HG02970 (cell line): Measurements from ENCODE around the gene ANO10.
A peak's percentile ranks its signal among the peaks of the same experiment; 100 is the strongest.
"Not testable (repeated sequence)": the region's sequence is repeated elsewhere in the genome, so short reads cannot be mapped to it uniquely, and the experiment has no call there.

Experiments used
- ATAC-seq: cut with Tn5 transposase; IDR thresholded peaks from one replicate; pipeline ENCODE4 v1.9.1; 2021; ENCODE audit warnings: mild to moderate bottlenecking, moderate library complexity, moderate number of reproducible peaks; ENCODE audit not compliant: unreplicated experiment, low FRiP score

ANO10 gene

DNA sequence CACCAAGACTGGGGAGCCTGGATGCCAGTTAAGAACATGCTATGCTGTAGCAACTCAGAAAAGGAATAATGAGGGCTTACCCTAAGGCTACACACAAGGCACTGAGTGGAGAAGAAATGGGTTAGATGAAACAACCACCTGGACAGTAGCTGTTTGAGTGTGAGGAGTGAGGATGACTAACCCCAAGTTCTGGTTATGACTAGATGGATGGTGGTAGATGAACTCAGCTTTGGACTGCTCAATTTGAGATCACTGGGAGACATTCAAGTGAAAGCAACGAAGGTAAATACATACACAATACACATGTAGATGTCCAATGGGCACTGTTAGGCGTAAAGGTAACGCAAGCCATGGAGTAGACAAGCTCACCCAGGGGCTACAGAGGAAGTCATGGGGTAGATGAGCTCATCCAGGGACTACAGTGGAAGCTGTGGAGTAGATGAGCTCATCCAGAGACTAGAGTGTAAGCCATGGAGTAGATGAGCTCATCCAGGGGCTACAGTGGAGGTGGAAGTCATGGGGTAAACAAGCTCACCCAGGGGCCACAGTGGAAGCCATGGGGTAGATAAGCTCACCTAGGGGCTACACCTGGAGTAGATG, 98.3 kb downstream of the ANO10 start:
- peak; percentile 56 for ATAC-seq

DNA sequence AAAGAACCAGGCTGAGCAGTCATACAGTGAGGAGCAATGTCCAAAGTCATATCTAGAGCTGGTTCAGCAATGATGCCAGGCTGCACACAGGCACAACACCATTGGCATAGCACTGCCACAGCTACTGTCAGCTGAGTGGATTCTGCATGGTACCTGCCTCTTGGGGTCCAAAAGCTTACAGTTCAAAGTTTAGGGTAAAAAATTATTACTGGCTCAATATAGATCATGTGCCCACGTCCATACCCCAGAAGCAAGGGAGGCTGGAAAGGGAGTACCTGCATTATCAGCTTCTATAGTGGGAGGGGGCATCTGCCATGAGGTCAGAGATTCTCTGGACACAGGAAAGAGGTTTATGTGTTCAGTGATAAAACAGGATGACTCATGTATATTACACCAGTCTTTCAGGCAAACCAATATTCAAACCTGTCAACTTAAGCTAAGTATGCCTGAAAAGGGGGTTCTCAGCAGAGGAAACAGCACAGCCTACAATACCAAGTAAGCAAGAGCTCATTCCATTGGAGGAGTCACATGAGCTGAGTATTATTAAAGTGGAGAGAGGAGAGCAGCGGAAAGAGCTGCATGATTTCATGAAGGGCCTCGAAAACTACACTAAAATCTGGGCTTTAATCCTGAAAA, 99.0 kb downstream of the ANO10 start:
- no peak for ATAC-seq

DNA sequence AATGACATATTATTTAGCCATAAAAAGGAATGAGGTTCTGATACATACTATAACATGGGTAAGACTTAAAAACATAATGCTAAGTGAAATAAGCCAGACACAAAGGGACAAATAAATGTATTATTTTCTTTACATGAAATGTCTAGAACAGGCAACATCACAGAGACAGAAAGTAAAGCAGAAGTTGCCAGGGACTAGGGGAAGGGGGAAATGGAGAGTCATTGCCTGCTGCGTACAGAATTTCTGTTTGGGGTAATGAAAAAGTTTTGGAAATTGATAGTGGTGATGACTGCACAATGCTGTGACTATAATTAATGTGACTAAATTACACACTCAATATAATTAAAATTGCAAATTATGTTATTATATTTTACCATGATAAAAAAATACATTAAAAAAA, 99.9 kb downstream of the ANO10 start:
- no peak for ATAC-seq

GRCh38 chr3:43518515-43518914, 103.3 kb downstream of the ANO10 start:
- ATAC-seq = not testable (repeated sequence)

- no peak for ATAC-seq
Measured at GRCh38 chr3:43515970-43516635, 105.7 kb downstream of the ANO10 start.

- no peak for ATAC-seq
Measured at GRCh38 chr3:43515208-43515917, 106.4 kb downstream of the ANO10 start.

DNA sequence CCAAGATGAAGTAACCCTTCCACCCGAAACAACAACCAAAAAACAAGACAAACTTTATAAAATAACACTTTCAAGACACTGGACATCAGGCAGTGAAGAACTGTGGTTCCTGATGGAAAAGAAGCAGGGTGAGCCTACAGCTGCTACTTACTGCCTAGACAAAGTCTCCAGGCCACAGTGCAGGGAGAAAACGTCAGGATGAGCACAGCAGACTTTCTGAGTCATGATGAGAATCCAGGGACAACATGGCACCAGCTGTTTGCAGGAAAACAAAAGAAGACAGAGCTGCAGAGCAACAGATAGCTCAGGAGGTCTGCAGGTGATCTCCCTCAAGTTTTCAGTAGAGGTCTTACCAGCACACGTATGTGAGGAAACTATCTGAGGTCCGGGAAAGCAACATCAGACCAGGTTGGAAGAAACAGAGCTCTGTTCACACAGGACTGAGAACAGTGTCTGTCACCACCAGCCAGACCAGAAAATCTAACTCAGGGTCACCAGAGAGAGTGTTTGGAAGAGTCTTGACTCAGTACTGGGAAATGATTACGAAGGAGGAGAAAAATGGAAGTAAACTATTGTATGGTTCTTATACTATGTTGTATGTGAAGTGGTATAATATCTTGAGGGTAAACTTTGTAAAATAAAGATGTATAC, 108.9 kb downstream of the ANO10 start:
- no peak for ATAC-seq

DNA sequence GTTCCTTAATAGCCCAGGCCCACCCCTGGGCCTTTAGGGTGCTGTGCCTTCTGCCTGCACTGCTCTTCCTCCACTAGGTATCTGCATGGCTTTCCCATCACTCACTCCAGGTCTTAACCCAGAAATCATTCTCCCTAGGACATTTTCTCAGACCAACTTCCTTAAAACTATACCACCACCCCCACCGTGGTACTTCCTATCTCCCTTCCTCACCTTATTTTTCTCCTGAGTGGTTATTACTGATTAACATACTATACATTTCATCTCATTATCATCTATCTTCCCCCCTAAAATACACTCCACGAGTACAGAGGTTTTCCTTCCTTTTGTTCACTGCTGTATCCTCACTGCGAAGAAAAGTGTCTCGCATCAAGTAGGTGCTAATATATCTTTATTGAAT, 115.2 kb downstream of the ANO10 start:
- no peak for ATAC-seq

DNA sequence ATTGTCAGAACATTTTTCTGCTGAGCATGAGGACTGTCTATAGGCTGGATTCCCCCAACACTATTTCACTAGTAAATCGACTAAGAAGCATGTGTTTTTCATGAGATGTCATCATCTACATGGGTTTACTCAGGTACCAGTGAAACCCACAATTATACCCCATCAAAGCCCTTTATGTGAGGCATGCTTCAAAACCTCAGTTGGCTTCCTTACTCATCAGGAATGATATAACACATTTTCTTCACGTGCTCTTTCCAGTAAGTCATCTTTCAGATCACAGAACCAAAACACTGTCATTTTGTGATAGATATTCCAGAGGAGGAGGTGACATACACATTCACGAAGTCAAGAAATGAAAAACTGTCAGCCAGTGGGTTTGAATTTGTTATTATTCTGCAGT, 116.5 kb downstream of the ANO10 start:
- no peak for ATAC-seq

DNA sequence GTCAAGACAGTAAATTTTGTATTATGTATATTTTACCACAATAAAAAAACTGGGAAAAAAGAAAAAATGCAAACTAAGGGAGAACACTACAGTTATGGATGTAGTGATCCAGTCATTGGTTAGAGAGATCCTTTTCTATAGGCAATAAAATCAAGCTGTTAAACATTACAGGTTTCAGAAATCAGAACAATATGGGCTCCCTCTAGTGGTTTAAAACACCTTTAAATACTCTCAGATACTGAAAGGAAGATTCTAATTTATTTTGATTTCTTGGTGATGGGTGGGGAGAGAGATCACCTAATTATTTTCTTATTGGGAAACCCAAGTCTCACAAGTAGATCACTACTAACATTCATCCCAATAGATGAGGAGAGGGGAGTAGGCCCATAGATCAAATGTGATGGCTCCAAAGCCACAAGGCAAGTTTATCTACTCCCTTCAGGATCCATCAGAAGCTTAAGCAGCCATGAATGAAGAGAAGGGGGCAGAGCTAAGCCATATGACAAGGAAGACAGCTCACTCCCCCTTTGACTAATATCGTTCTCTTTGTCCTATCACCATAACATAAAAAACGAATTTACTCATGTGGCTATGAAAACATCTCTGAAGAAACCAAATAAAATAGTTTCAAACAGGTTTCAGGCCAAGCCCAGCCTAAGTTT, 118.6 kb downstream of the ANO10 start:
- no peak for ATAC-seq

GRCh38 chr3:43499256-43499655, 122.6 kb downstream of the ANO10 start:
- ATAC-seq = no peak

GRCh38 chr3:43497905-43498365, 123.9 kb downstream of the ANO10 start:
- no peak for ATAC-seq

DNA sequence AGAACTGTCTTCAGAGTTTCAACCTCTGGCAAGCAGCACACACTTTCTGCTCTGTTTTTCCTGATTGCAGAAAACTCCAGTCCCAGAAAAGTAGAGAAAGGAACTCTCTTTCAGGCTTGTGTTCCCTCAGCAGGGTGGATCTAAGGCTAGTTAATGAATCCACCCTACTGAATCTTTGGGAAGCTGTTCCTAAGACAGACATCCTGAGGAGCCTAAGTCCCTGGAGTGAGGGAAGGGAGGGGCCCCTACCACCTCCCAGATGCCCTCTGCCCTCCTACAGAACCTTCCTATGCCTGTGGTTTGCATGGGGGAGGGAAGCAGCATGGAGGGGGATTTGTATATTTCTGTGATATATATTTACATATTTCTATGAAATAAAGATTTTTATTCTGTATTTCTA, 124.4 kb downstream of the ANO10 start:
- ATAC-seq = no peak

- ATAC-seq = no peak
Measured at GRCh38 chr3:43496740-43497375, 125.0 kb downstream of the ANO10 start.

DNA sequence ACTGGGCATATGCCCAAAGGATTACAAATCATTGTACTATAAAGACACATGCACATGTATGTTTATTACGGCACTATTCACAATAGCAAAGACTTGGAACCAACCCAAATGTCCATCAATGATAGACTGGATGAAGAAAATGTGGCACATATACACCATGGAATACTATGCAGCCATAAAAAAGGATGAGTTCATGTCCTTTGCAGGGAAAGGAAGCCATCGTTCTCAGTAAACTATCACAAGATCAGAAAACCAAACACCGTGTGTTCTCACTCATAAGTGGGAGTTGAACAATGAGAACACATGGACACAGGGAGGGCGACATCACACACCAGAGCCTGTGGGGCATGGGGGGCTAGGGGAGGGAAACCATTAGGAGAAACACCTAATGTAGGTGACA, 128.9 kb downstream of the ANO10 start:
- ATAC-seq = not testable (repeated sequence)

DNA sequence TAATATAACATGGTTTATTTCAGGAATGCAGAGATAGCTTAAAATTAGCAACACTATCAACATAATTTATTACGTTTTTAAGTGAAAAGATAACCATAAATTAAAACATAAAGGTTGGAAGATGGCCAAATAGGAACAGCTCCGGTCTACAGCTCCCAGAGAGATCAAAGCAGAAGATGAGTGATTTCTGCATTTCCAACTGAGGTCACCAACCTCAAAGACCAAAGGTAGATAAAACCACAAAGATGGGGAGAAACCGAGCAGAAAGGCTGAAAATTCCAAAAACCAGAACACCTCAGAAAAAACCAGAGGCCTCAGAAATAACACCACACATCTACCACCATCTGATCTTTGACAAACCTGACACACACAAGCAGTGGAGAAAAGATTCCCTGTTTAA, 130.0 kb downstream of the ANO10 start:
- ATAC-seq = not testable (repeated sequence)

DNA sequence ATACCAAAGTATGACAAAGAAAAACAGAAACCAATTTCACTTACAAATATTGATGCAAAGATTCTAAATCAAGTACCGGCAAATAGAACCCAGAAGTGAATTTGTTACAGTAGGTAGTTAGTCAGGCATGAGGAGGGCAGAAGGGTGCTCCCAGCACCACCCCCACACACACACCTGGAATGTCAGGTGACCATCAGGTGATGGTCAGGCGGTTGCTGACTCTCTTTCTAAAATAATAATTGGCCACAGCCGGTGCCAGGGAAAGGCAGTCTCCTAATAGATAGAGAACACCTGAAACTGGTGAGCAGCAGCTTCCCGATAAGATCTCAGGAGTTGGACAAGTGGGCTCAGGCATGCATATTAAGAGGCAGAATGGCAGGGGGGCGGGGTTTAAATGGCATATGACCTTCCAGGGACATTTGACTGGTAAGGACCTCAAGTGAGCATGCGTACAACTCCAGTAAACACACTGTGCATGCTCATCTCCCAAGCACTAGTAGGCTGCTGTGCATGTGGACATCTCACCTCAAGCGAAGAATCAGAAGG, 131.1 kb downstream of the ANO10 start:
- no peak for ATAC-seq

GRCh38 chr3:43489930-43490329, 131.9 kb downstream of the ANO10 start:
- ATAC-seq = no peak

DNA sequence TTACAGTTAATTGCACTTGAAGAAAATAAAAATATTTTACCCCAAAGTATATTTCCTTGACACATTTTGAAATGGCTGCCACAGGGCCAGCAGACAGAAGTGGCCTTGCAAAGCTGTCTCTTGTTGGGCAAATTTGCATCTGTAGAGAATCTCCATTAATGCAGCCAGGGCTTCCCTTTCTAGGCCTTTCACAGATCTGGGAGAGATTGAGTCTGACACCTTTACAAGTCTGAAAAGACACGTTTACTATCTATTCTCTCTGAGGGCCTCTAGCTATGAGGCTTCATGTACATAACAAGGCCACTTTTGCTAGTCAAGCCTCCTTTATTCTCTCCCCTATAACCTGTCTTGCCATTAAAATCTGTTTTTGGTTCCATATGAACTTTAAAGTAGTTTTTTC, 135.9 kb downstream of the ANO10 start:
- ATAC-seq = no peak
